Prostate gland (tissue), 2 donors: Measurements from ENCODE around the gene SNAI1.
"Not testable (repeated sequence)": the region's sequence is repeated elsewhere in the genome, so short reads cannot be mapped to it uniquely, and the experiment has no call there.

Experiments used
- POLR2A ChIP-seq: fragments of 450-650 bp; IDR thresholded peaks from one replicate; pipeline ENCODE4 v1.6.1; 2016; ENCODE audit warnings: antibody characterized with exemption, mild to moderate bottlenecking
- TF ChIP-seq, protein P1 (sequence below), 4 experiments: fragments of 200-600 bp in 2 of 4; fragments of 450-650 bp in 2 of 4; sonication (generic) in 2 of 4; IDR thresholded peaks; 1 replicate in 3 of 4; 2 replicates in 1 of 4; pipeline ENCODE4 v1.5.1; 2016 to 2019; ENCODE audit warnings: antibody characterized with exemption in 4 of 4, mild to moderate bottlenecking in 2 of 4, moderate library complexity in 2 of 4

DNA sequence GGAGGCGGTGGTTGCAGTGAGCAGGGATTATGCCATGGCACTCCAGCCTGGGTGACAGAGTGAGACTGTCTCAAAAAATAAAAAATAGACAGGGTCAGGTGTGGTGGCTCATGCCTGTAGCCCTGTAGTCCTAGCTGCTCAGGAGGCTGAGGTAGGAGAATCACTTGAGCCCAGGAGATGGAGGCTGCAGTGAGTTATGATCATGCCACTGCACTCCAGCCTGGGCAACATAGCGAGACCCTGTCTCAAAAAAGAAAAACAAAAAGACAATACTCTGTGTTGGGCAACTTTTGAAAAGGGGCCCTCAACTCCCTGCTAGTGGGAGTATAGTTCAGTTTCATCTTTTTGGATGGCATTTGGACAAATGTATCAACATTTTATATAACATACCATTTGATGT, 5.0 kb upstream of the SNAI1 start:
- TF ChIP-seq, protein P1, sequence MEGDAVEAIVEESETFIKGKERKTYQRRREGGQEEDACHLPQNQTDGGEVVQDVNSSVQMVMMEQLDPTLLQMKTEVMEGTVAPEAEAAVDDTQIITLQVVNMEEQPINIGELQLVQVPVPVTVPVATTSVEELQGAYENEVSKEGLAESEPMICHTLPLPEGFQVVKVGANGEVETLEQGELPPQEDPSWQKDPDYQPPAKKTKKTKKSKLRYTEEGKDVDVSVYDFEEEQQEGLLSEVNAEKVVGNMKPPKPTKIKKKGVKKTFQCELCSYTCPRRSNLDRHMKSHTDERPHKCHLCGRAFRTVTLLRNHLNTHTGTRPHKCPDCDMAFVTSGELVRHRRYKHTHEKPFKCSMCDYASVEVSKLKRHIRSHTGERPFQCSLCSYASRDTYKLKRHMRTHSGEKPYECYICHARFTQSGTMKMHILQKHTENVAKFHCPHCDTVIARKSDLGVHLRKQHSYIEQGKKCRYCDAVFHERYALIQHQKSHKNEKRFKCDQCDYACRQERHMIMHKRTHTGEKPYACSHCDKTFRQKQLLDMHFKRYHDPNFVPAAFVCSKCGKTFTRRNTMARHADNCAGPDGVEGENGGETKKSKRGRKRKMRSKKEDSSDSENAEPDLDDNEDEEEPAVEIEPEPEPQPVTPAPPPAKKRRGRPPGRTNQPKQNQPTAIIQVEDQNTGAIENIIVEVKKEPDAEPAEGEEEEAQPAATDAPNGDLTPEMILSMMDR (IDR thresholded peaks at IDR 0.05) = not testable (repeated sequence)
- TF ChIP-seq POLR2A = not testable (repeated sequence)
